ENCODE measurements around the gene PIK3R2. TPM values are rescaled to one million over a fixed set of nuclear protein-coding genes. Genes with fewer than 3 reads are reported as not detected.
A peak's percentile ranks its signal among the peaks of the same experiment; 100 is the strongest.

The PIK3R2 gene
- 15.8 and 25.3 TPM in 2 replicates for total RNA-seq (2016; rRNA removed; fragmentation: Illumina TruSeq; extraction: Trizol)
- 13.7 and 16.1 TPM in 2 replicates for total RNA-seq (2016; cell fraction: cytosol; rRNA removed; fragmentation: Illumina TruSeq; extraction: Trizol; ENCODE audit: low read depth)
- 12.5 and 18.3 TPM in 2 replicates for total RNA-seq (2016; cell fraction: insoluble cytoplasmic fraction; rRNA removed; fragmentation: Illumina TruSeq; extraction: Trizol)
- 33.3 and 40.2 TPM in 2 replicates for total RNA-seq (2016; cell fraction: membrane; rRNA removed; fragmentation: Illumina TruSeq; extraction: Trizol)
- 14.5 and 18.4 TPM in 2 replicates for total RNA-seq (2016; cell fraction: nucleus; rRNA removed; fragmentation: Illumina TruSeq; extraction: Trizol)
- polyA plus RNA-seq (2011; rRNA removed), result 18.6 and 27.2 TPM in 2 replicates
- polyA plus RNA-seq (2011; cell fraction: cytosol; rRNA removed), result 17.0 and 21.2 TPM in 2 replicates
- 35.7 and 42.1 TPM in 2 replicates for polyA plus RNA-seq (2011; cell fraction: nucleus; rRNA removed)
- 39.2 and 39.3 TPM in 2 replicates for polyA plus RNA-seq (2012)
- 8.4 and 11.9 TPM in 2 replicates for polyA plus RNA-seq (2016; cell fraction: cytosol; fragmentation: Illumina TruSeq; extraction: Trizol; ENCODE audit: low read depth)
- 30.5 and 42.6 TPM in 2 replicates for polyA plus RNA-seq (2016; cell fraction: insoluble cytoplasmic fraction; fragmentation: Illumina TruSeq; extraction: Trizol; ENCODE audit: low read depth)
- polyA plus RNA-seq (2016; cell fraction: membrane; fragmentation: Illumina TruSeq; extraction: Trizol; ENCODE audit: low read depth), result 46.8 and 48.0 TPM in 2 replicates
- polyA plus RNA-seq (2016; cell fraction: nucleus; fragmentation: Illumina TruSeq; extraction: Trizol; ENCODE audit: insufficient read depth, low read depth), result 60.8 and 65.6 TPM in 2 replicates
- polyA minus RNA-seq (2011; rRNA and poly(A)+ RNA removed; ENCODE audit: low replicate concordance), result 18.1 and 22.4 TPM in 2 replicates
- polyA minus RNA-seq (2011; cell fraction: cytosol; rRNA and poly(A)+ RNA removed), result 12.0 and 21.3 TPM in 2 replicates
- 12.7 and 19.6 TPM in 2 replicates for polyA minus RNA-seq (2011; cell fraction: nucleus; rRNA and poly(A)+ RNA removed)
- Bru-seq, nascent RNA, result percentile 61 among the genes with signal in this experiment
- percentile 88 among the genes with signal in this experiment for BruChase-seq, experiment 1, labeled RNA remaining after a 6-hour chase
- BruChase-seq, experiment 2, labeled RNA remaining after a 2-hour chase, result percentile 81 among the genes with signal in this experiment
- long read RNA-seq, experiment 1, full-length matches to known transcripts, result 2 of 6 reads
- long read RNA-seq, experiment 1, partial matches to known transcripts, result 4 of 6 reads
- long read RNA-seq, experiment 1, other reads (novel, unspliced or antisense), result 0 of 6 reads
- long read RNA-seq, experiment 2, full-length matches to known transcripts, result 65 of 191 reads
- long read RNA-seq, experiment 2, partial matches to known transcripts, result 84 of 191 reads
- long read RNA-seq, experiment 2, other reads (novel, unspliced or antisense), result 42 of 191 reads

DNA sequence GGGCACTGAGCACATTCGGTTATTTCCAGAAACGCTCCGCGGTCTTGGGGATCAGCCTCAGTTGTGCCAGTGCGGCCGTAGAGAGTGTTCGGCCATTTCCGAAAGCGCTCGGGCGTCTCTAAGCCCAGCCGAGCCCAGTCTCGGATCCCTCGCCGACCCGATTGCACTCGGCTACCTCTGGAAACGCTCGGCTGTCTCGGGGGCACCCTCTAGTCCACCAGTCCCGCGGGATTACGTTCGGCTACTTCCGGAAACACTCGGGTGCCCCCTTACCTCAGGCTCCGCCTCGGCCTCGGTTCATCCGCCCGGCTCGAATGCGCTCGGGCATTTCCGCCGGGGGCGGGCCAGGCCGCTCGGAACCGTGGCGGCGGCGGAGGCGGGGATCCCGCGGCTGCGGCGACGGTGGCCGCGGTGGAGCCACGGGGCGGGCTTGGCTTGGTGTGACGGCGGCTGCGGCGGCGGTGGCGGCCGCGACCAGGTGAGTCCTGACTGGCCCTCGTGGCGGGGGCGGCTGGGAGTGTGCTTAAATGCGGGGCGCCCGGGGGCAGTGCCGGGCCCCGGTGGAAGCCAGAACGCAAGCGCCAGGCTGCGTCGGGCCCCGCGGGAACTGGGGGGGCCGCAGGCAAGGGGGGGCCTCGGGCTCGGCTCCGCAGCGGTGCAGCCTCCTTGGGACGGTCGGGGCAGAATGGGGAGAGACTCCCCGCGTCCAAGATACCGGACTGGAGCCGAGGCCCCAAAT, at the start of gene PIK3R2:
PIK3R2 (plus strand) TSS at position 347 of the 739 bp plus-strand sequence. CDS start 2,717 bp downstream, outside the sequence.
- peak; percentile 97 for DNase-seq (ENCODE audit: low spot score)
- in situ Hi-C loops (cut with HindIII; ENCODE audit: extremely low pct_ligation_motif_present, low pct_unique_long_range_greater_than_20kb), result loop anchor here (5.0 kb wide), 1 partner anchor 41 kb away; no protein-coding TSS in a partner anchor
- Histone ChIP-seq H3K4me2 (ENCODE audit: low read depth, low read length) (peak within 1 kb of the TSS; percentile 93), H3K4me1 (ENCODE audit: insufficient read depth, low read length) (peaks cover 56% of the 10 kb centered on the region), H3K36me3 (replicated peaks in 1 of 2; ENCODE audit: control insufficient read depth in 1 of 2, insufficient read depth in 2 of 2, low read length in 2 of 2) (peaks cover 8 to 18% of the 10 kb centered on the region in 2 experiments; a peak in 4 of 5 replicates), H2AFZ (ENCODE audit: low read length) (no peak within 1 kb of the TSS), H3K79me2 (ENCODE audit: insufficient read depth, low read length) (peaks cover 18% of the 10 kb centered on the region), H4K20me1 (ENCODE audit: insufficient read depth, low read length) (0 out of 2 replicates have a peak, but pooled peaks cover 11% of the 10 kb centered on the region), H3K27me3 (ENCODE audit: control insufficient read depth in 1 of 2, insufficient read depth in 2 of 2, low read length in 2 of 2) (no peaks in the 10 kb centered on the region; a peak in 1 of 5 replicates), H3K9ac (ENCODE audit: insufficient read depth, low read depth, low read length) (peak within 1 kb of the TSS; percentile 99), H3K9me3 (ENCODE audit: low read length) (no peaks in the 10 kb centered on the region), H3K27ac (ENCODE audit: extremely low read length, insufficient read depth, low read length) (peak within 1 kb of the TSS; percentile 94), H3K4me3 (replicated peaks in 1 of 3; ENCODE audit: insufficient read depth in 1 of 3, low read depth in 2 of 3, low read length in 3 of 3) (peak within 1 kb of the TSS; percentile 73 to 98 (median 98))
- POLR2A ChIA-PET, result interaction anchor here (0.8 to 3.1 kb wide), 12 partner anchors 8 to 127 kb away, joined by 3 to 18 read pairs (median 6); no protein-coding TSS in a partner anchor
- WGBS (ENCODE audit: low lambda C conversion rate), result 2% methylated on average over 32 of the region's 86 CpGs
- BruUV-seq (replicated peaks), result no TSS peak
- no peak for FAIRE-seq
- ATAC-seq, result peak; percentile 86
- CTCF ChIA-PET (ENCODE audit: low intra/inter-chr PET ratio, low total read pairs), result interaction anchor here (0.9 to 1.2 kb wide), 2 partner anchors 8 to 40 kb away, joined by 3 read pairs; no protein-coding TSS in a partner anchor
- intact Hi-C loops (cut with micrococcal nuclease; ENCODE audit: unreplicated experiment), result no loop called here
- TF ChIP-seq, protein P1, sequence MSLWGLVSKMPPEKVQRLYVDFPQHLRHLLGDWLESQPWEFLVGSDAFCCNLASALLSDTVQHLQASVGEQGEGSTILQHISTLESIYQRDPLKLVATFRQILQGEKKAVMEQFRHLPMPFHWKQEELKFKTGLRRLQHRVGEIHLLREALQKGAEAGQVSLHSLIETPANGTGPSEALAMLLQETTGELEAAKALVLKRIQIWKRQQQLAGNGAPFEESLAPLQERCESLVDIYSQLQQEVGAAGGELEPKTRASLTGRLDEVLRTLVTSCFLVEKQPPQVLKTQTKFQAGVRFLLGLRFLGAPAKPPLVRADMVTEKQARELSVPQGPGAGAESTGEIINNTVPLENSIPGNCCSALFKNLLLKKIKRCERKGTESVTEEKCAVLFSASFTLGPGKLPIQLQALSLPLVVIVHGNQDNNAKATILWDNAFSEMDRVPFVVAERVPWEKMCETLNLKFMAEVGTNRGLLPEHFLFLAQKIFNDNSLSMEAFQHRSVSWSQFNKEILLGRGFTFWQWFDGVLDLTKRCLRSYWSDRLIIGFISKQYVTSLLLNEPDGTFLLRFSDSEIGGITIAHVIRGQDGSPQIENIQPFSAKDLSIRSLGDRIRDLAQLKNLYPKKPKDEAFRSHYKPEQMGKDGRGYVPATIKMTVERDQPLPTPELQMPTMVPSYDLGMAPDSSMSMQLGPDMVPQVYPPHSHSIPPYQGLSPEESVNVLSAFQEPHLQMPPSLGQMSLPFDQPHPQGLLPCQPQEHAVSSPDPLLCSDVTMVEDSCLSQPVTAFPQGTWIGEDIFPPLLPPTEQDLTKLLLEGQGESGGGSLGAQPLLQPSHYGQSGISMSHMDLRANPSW (CRISPR knock-in tag; IDR thresholded peaks at IDR 0.05; ENCODE audit: borderline replicate concordance), result 0 out of 2 replicates have a peak, but pooled peaks have one; percentile 74
- TF ChIP-seq MTF1 (CRISPR knock-in tag; IDR thresholded peaks at IDR 0.05) (no peak), KMT2B (CRISPR knock-in tag; IDR thresholded peaks at IDR 0.05) (0 out of 2 replicates have a peak, but pooled peaks have one; percentile 1), NR2F2 (IDR thresholded peaks at IDR 0.05; ENCODE audit: borderline replicate concordance, low read depth) (no peak; the same call in 1 of the 2 replicates), GATAD1 (CRISPR knock-in tag; IDR thresholded peaks at IDR 0.05) (peak; percentile 8; the same call in 1 of the 2 replicates), ADNP (CRISPR knock-in tag; IDR thresholded peaks at IDR 0.05) (no peak), IKZF5 (CRISPR knock-in tag; IDR thresholded peaks at IDR 0.05) (no peak), EP300 (IDR thresholded peaks at IDR 0.05; ENCODE audit: low read depth in 2 of 2, low read length in 2 of 2) (no peak), EP300 (CRISPR knock-in tag; IDR thresholded peaks at IDR 0.05; ENCODE audit: borderline replicate concordance) (no peak), HOXA5 (CRISPR knock-in tag; IDR thresholded peaks at IDR 0.05) (no peak), PBX2 (CRISPR knock-in tag; IDR thresholded peaks at IDR 0.05) (no peak), ZNF547 (CRISPR knock-in tag; IDR thresholded peaks at IDR 0.05) (peak; percentile 44; the same call in 1 of the 2 replicates), RFXAP (CRISPR knock-in tag; IDR thresholded peaks at IDR 0.05; ENCODE audit: borderline replicate concordance) (peak; percentile 60; the same call in 1 of the 2 replicates)
